ENCODE measurements around the gene MACROD2. TPM values are rescaled to one million over a fixed set of nuclear protein-coding genes. Genes with fewer than 3 reads are reported as not detected.

The MACROD2 gene
- total and polyA plus RNA-seq, 7 donors = 0.20 to 4.8 (median 0.87) TPM

DNA sequence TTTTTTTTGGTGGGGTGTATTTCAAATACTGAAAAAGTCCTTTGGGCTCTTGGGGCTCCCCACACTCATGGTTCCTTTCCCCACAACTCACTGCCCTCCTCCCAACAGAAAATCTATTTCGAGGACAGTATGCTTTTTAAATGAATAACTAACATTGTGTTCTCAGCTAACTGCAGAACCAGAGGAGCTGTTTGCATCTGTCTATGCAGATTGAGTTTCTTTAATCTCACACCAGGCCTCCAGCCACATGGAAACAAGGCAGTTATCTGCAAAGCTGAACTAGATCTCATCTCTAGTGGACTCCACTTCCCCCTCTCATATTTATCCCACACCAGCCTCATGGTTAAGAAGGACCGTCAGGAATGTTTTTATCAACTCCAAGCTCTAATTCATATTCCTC lies 1622.8 kb downstream of the MACROD2 start:
- H3K27me3 ChIP-seq (ENCODE audit: insufficient read depth in 3 of 3, low read length in 2 of 3) = no peaks in the 10 kb centered on the region
- WGBS, 3 donors = 61 to 77% (median 69%) methylated on average over 2 of the region's 2 CpGs
- no peaks in the 10 kb centered on the region for H3K4me1 ChIP-seq
- H3K36me3 ChIP-seq (ENCODE audit: insufficient read depth in 1 of 2, low read depth in 1 of 2) = no peaks in the 10 kb centered on the region
- no peak overlapping the region for H3K27ac ChIP-seq
- intact Hi-C loops (cut with DNase I) = no loop called here
- DNase-seq = no peak
- H3K9me3 ChIP-seq = no peaks in the 10 kb centered on the region
- TF ChIP-seq, protein P1, sequence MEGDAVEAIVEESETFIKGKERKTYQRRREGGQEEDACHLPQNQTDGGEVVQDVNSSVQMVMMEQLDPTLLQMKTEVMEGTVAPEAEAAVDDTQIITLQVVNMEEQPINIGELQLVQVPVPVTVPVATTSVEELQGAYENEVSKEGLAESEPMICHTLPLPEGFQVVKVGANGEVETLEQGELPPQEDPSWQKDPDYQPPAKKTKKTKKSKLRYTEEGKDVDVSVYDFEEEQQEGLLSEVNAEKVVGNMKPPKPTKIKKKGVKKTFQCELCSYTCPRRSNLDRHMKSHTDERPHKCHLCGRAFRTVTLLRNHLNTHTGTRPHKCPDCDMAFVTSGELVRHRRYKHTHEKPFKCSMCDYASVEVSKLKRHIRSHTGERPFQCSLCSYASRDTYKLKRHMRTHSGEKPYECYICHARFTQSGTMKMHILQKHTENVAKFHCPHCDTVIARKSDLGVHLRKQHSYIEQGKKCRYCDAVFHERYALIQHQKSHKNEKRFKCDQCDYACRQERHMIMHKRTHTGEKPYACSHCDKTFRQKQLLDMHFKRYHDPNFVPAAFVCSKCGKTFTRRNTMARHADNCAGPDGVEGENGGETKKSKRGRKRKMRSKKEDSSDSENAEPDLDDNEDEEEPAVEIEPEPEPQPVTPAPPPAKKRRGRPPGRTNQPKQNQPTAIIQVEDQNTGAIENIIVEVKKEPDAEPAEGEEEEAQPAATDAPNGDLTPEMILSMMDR (IDR thresholded peaks at IDR 0.05) = no peak
- no peak overlapping the region for H3K4me3 ChIP-seq
- no peak for ATAC-seq

DNA sequence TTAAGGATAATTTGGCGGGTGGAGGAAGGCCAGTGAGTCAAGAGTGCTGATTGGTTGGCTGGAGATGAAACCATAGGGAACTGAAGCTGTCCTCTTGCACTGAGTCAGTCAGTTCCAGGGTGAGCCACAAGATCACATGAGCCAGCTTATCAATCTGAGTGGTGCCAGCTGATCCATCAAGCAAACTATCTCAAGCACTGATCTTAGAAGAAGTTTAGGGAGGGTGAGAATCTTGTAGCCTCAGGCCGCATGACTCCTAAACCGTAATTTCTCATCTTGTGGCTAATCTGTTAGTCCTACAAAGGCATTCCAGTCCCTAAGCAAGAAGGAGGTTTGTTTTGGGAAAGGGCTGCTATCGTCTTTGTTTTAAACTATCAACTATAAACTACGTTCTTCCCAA lies 1623.6 kb downstream of the MACROD2 start:
- no peak for DNase-seq
- Histone ChIP-seq H3K27ac (no peak overlapping the region), H3K9me3 (no peaks in the 10 kb centered on the region), H3K27me3 (ENCODE audit: insufficient read depth in 3 of 3, low read length in 2 of 3) (no peaks in the 10 kb centered on the region), H3K4me3 (no peak overlapping the region), H3K4me1 (no peaks in the 10 kb centered on the region), H3K36me3 (ENCODE audit: insufficient read depth in 1 of 2, low read depth in 1 of 2) (no peaks in the 10 kb centered on the region)
- 92 to 97% (median 96%) methylated on average over 5 of the region's 5 CpGs for WGBS, 3 donors
- TF ChIP-seq, protein P1 (IDR thresholded peaks at IDR 0.05) = no peak
- ATAC-seq = no peak
- intact Hi-C loops (cut with DNase I) = no loop called here

DNA sequence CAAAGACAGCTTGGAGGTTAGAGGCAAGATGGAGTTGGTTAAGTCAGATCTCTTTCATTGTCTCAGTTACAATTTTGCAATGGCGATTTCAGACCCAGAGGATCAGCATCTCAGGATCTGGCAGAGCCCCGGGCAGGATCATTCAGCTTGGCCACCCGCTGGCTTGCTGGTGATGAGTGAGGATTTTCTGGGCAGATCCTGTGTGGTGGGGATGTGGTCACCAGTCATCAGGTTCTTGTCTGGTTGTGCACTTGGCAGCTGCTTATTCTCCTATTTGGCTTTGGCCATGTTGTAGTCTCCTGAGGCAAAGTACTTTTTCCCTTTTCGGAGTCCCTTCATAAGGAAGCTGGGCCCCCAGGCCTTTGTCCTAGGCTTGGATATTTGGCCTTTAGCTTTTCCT lies 1624.0 kb downstream of the MACROD2 start:
- ATAC-seq (no peak), DNase-seq (no peak)
- TF ChIP-seq, protein P1 (IDR thresholded peaks at IDR 0.05) = no peak
- no peaks in the 10 kb centered on the region for H3K27me3 ChIP-seq (ENCODE audit: insufficient read depth in 3 of 3, low read length in 2 of 3)
- H3K4me1 ChIP-seq = no peaks in the 10 kb centered on the region
- intact Hi-C loops (cut with DNase I) = no loop called here
- H3K27ac ChIP-seq = no peak overlapping the region
- H3K9me3 ChIP-seq = no peaks in the 10 kb centered on the region
- 95 to 97% (median 96%) methylated on average over 4 of the region's 4 CpGs for WGBS, 3 donors
- H3K36me3 ChIP-seq (ENCODE audit: insufficient read depth in 1 of 2, low read depth in 1 of 2) = no peaks in the 10 kb centered on the region
- H3K4me3 ChIP-seq = no peak overlapping the region

DNA sequence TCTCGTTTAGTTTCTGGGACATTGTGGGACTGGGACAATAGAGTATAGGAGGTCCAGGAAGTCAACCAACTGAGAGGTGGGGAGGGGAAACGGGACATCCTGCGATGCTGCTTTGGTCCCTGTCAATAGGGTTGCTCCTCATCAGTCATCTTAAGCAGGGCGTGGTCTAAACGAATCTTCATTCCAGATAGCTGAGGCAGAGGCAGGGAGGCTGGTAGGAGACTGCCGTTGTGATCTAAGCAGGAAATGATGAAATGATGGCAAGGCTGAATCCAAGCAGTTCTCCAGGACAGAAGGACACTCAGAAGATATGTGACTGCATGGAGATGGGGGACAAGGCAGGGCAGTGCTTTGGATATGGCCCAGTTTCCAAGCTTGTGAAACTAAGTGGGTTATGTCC lies 1624.5 kb downstream of the MACROD2 start:
- 83 to 87% (median 85%) methylated on average over 6 of the region's 6 CpGs for WGBS, 3 donors
- Histone ChIP-seq H3K27ac (no peak overlapping the region), H3K27me3 (ENCODE audit: insufficient read depth in 3 of 3, low read length in 2 of 3) (no peaks in the 10 kb centered on the region), H3K4me1 (no peaks in the 10 kb centered on the region), H3K4me3 (no peak overlapping the region), H3K36me3 (ENCODE audit: insufficient read depth in 1 of 2, low read depth in 1 of 2) (no peaks in the 10 kb centered on the region), H3K9me3 (no peaks in the 10 kb centered on the region)
- TF ChIP-seq, protein P1 (IDR thresholded peaks at IDR 0.05) = no peak
- intact Hi-C loops (cut with DNase I) = loop anchor here in 1 of 2 donors (10.0 kb wide), 1 partner anchor 65 kb away; no protein-coding TSS in a partner anchor
- ATAC-seq = no peak
- DNase-seq = no peak

DNA sequence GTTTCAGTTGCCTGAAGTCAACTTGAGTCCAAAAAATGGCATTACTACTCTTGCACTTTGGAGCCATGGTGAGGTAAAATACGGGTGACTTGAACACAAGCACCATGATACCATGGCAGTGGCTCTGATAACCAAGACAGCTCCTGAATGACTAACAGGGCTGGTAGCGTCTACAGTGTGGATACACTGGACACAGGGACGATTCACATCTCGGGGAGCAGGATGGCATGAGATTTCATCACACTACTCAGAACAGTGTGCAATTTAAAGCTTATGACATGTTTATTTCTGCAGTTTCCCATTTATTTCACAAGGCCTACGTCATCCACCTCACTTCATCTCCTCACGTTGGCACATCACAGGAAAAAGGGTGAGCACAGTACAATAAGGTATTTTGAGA lies 1627.1 kb downstream of the MACROD2 start:
- 94 to 96% (median 94%) methylated on average over 6 of the region's 6 CpGs for WGBS, 3 donors
- H3K36me3 ChIP-seq (ENCODE audit: insufficient read depth in 1 of 2, low read depth in 1 of 2) = no peaks in the 10 kb centered on the region
- no peak for ATAC-seq
- no peaks in the 10 kb centered on the region for H3K9me3 ChIP-seq
- no peaks in the 10 kb centered on the region for H3K27me3 ChIP-seq (ENCODE audit: insufficient read depth in 3 of 3, low read length in 2 of 3)
- DNase-seq = no peak
- intact Hi-C loops (cut with DNase I) = loop anchor here in 1 of 2 donors (10.0 kb wide), 1 partner anchor 62 kb away; no protein-coding TSS in a partner anchor
- TF ChIP-seq, protein P1 (IDR thresholded peaks at IDR 0.05) = no peak
- no peaks in the 10 kb centered on the region for H3K4me1 ChIP-seq
- no peak overlapping the region for H3K27ac ChIP-seq
- H3K4me3 ChIP-seq = no peak overlapping the region

All from psoas muscle (tissue), 8 donors.